Measurements from ENCODE around the gene SLC22A31. TPM values are rescaled to one million over a fixed set of nuclear protein-coding genes. Genes with fewer than 3 reads are reported as not detected.
A peak's percentile ranks its signal among the peaks of the same experiment; 100 is the strongest.

Gene SLC22A31
- total RNA-seq, 4 donors from 2014 or later: 0.54 TPM; not detected in 3

DNA sequence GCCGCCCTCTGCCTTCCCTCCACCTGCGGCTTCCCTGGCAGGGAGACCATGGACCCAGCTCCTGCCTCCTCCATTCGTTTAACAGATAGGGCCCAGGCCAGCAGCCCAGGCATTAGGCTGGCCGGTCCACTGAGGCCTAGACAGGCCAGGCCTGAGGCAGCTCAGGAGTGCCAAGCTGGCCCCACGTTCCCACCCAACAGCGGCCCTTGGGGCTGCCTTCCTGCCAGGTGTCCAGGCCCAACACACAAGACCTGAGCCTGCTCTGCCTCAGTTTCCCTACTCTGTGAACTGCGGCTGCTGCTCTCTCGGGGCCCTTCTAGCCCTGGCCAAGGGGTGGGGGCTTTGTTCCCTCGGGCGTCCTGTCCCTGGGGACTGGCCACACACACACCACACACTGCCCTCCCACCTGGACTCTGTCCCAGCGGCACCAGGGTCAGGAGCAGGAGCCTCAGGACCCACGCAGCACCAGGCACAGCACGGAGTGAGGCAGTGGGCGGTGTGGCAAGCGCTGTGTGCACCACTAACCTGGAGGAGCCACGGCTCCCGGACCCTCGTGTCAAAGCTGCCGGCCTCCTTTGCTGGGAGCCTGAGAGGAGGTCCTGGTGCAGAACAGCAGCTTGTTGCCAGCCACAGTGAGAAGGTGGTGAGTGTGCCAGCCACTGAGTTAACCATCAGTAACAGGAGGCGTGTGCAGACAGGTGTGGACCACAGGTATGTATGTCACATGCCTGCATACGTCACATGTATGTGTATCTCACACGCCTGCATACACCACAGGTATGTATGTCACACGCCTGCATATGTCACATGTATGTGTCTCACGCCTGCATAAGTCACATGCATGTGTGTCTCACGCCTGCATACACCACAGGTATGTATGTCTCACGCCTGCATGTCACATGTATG is 43.3 kb downstream of the SLC22A31 start:
- intact Hi-C loops (cut with DNase I): no loop called here
- 73 to 78% methylated on average over 16 to 20 of the region's 26 CpGs for WGBS, 2 donors

DNA sequence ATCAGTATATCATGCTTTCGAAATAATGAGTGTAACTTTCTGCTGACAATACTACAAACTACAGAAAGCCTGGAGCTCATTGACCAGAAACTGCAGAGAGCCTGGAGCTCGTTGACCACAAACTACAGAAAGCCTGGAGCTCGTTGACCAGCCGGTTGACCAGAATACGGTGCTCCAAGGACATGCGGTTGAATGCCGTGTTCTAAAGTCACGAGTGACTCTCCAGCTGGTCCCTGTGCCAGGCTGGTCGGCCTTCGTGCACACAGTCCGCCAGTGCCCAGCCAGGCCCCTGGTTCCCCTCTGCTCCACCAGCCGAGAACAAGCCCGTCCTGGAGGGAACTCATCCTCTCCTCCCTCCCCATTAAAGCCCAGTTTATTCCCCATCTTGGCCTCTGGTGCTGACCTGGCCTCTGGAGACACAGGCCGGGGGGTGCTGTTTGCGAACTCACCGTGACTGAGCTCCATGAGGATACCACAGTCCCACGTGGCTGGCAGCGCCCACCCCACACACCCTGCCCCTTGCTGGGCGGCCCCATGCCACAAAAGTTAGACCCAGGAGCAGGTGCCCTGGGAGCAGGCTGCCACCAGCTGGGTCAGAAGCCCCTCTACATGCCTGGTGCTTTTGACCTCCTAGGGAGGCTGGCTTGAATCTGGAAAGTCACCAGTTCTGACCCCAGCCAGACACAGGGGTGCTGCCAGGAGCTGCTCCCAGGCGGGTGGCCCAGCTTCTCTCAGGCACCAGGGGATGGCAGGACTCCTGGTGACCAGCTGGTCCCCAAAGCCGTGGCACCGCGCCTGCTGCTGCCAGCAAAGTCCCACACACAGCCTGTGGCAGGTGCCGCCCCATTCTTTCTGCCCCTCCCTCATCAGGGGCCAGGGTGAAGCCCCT is 44.2 kb downstream of the SLC22A31 start:
- no peak overlapping the region for H3K4me3 ChIP-seq (replicated peaks in 1 of 3)
- TF ChIP-seq, protein P1, sequence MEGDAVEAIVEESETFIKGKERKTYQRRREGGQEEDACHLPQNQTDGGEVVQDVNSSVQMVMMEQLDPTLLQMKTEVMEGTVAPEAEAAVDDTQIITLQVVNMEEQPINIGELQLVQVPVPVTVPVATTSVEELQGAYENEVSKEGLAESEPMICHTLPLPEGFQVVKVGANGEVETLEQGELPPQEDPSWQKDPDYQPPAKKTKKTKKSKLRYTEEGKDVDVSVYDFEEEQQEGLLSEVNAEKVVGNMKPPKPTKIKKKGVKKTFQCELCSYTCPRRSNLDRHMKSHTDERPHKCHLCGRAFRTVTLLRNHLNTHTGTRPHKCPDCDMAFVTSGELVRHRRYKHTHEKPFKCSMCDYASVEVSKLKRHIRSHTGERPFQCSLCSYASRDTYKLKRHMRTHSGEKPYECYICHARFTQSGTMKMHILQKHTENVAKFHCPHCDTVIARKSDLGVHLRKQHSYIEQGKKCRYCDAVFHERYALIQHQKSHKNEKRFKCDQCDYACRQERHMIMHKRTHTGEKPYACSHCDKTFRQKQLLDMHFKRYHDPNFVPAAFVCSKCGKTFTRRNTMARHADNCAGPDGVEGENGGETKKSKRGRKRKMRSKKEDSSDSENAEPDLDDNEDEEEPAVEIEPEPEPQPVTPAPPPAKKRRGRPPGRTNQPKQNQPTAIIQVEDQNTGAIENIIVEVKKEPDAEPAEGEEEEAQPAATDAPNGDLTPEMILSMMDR (IDR thresholded peaks at IDR 0.05): no peak
- no peak for TF ChIP-seq POLR2A (IDR thresholded peaks at IDR 0.05)
- peak; percentile 51 to 52 for DNase-seq
- WGBS, 2 donors: 52 to 60% methylated on average over 15 to 22 of the region's 24 CpGs
- no peaks in the 10 kb centered on the region for H3K27me3 ChIP-seq
- intact Hi-C loops (cut with DNase I): no loop called here
- H3K9me3 ChIP-seq: no peaks in the 10 kb centered on the region
- H3K36me3 ChIP-seq: peaks cover 1 to 8% of the 10 kb centered on the region in 2 donors
- H3K27ac ChIP-seq: no peak overlapping the region
- H3K4me1 ChIP-seq: peaks cover 14 to 20% of the 10 kb centered on the region in 2 donors

More for the DNA sequence above, 43.3 kb downstream of the SLC22A31 start:
- H3K9me3 ChIP-seq: no peaks in the 10 kb centered on the region
- no peak overlapping the region for H3K27ac ChIP-seq
- no peak for TF ChIP-seq POLR2A (IDR thresholded peaks at IDR 0.05)
- TF ChIP-seq, protein P1 (IDR thresholded peaks at IDR 0.05): no peak
- H3K4me3 ChIP-seq (replicated peaks in 1 of 3): no peak overlapping the region
- peaks cover 0 to 2% of the 10 kb centered on the region in 2 donors for H3K36me3 ChIP-seq
- peaks cover 14 to 20% of the 10 kb centered on the region in 2 donors for H3K4me1 ChIP-seq
- DNase-seq: no peak
- no peaks in the 10 kb centered on the region for H3K27me3 ChIP-seq

DNA sequence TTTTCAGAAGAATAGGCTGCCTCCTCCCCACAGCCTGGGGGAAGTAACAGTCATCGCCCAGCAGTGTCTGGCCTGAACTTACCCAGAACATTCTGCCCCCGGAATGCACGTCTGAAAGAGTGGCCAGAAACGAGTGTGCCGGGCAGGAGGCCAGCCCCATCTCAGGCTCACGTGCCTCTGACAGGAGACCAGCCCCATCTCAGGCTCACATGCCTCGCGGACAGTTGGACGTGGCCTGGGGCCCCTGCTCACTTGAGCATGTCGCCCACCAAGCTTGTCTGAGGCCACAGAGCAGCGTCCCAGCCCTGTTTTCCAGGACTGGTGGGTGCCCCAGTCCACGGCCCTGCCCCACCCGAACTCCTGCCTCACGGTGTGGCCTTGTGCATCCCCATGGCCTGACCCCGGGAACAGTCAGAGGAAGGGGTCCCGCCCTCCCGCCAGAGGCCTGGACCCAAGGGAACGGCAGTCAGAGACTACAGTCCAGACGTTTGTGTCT is 45.1 kb downstream of the SLC22A31 start:
- no peaks in the 10 kb centered on the region for H3K27me3 ChIP-seq
- intact Hi-C loops (cut with DNase I): no loop called here
- H3K4me3 ChIP-seq (replicated peaks in 1 of 3): no peak overlapping the region
- H3K4me1 ChIP-seq: peaks cover 14 to 20% of the 10 kb centered on the region in 2 donors
- 14 to 22% methylated on average over 9 to 14 of the region's 19 CpGs for WGBS, 2 donors
- TF ChIP-seq, protein P1 (IDR thresholded peaks at IDR 0.05): no peak
- TF ChIP-seq POLR2A (IDR thresholded peaks at IDR 0.05): peak in 1 of 2 donors; percentile 14
- H3K27ac ChIP-seq: no peak overlapping the region
- H3K36me3 ChIP-seq: peaks cover 3 to 17% of the 10 kb centered on the region in 2 donors
- H3K9me3 ChIP-seq: no peaks in the 10 kb centered on the region
- peak; percentile 90 to 93 for DNase-seq

DNA sequence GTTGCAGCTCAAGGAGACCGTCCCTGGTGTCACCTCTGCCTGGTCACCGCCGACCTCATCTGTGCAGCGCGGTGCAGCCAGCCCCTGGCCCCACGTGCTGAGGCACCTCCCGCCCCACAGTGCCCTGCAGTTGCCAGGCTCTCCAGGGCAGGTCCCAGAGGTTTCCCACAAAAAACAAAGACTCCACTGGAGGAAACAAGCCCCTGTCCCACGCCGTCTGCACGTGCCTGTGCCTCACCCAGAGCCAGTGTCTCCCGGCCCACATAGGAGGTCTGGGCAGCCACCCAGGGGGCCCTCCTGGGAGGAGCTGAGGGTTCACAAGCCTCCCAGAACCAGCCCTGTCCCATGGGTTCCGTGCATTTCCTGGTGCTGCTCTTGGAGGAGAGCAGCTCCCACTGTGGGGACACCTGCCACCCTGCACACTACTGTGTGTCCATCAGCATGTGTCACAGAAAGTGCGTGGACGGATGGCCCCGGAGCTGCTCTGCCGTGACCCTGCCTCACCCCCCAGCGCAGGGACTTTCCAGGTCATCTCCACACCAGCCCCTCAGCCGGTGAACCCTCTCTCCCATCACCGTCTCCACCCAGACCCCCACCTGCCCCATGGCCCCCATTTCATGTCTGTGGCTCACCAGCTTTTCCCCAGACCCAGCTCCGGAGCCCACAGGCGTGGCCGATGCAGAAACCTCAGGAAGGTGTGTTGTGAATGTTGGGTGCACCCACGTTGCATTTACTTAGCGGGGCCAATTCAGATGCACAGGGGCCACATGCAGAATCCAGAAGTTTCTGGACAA is 45.8 kb downstream of the SLC22A31 start:
- no peaks in the 10 kb centered on the region for H3K27me3 ChIP-seq
- no peaks in the 10 kb centered on the region for H3K9me3 ChIP-seq
- peaks cover 14 to 20% of the 10 kb centered on the region in 2 donors for H3K4me1 ChIP-seq
- peak in 1 of 2 donors; percentile 22 for DNase-seq
- 65 to 72% methylated on average over 12 to 20 of the region's 24 CpGs for WGBS, 2 donors
- no peak overlapping the region for H3K4me3 ChIP-seq (replicated peaks in 1 of 3)
- intact Hi-C loops (cut with DNase I): no loop called here
- no peak overlapping the region for H3K27ac ChIP-seq
- TF ChIP-seq, protein P1 (IDR thresholded peaks at IDR 0.05): no peak
- TF ChIP-seq POLR2A (IDR thresholded peaks at IDR 0.05): no peak
- peaks cover 3 to 20% of the 10 kb centered on the region in 2 donors for H3K36me3 ChIP-seq

All from thyroid gland (tissue), 4 donors.